MM.1S (cell line): ENCODE data around the gene TP53.
A peak's percentile ranks its signal among the peaks of the same experiment; 100 is the strongest.

Experiments
- DNase-seq: peaks from one replicate; pipeline ENCODE4 v3.0.0-alpha.2; 2015
- H2AFZ ChIP-seq: fragments of 300-600 bp; sonication (generic); 2 replicates; pipeline ENCODE4 v1.6.0; 2016; ENCODE audit warnings: antibody characterized with exemption, low read length
- H3F3A ChIP-seq: fragments of 300-600 bp; sonication (generic); 2 replicates; pipeline ENCODE4 v1.6.1; 2016; ENCODE audit warnings: mild to moderate bottlenecking, antibody characterized with exemption, low read length, moderate library complexity, mixed read lengths; ENCODE audit not compliant: insufficient read depth
- H3K27ac ChIP-seq: fragments of 300-600 bp; sonication (generic); 2 replicates; pipeline ENCODE4 v1.5.1; 2016; ENCODE audit warnings: mild to moderate bottlenecking, low read length
- H3K27me3 ChIP-seq: fragments of 300-600 bp; sonication (generic); replicated peaks from 2 replicates; pipeline ENCODE4 v1.6.0; 2016; ENCODE audit warnings: low read length; ENCODE audit not compliant: insufficient read depth
- H3K36me3 ChIP-seq: fragments of 300-600 bp; sonication (generic); replicated peaks from 2 replicates; pipeline ENCODE4 v1.6.1; 2016; ENCODE audit warnings: mild to moderate bottlenecking, low read length, mixed read lengths; ENCODE audit not compliant: insufficient read depth
- H3K4me1 ChIP-seq: fragments of 300-600 bp; sonication (generic); 2 replicates; pipeline ENCODE4 v1.6.1; 2016; ENCODE audit warnings: low read length, mixed read lengths
- H3K4me2 ChIP-seq: fragments of 300-600 bp; sonication (generic); 2 replicates; pipeline ENCODE4 v1.6.0; 2016; ENCODE audit warnings: low read depth, low read length
- H3K4me3 ChIP-seq: fragments of 300-600 bp; sonication (generic); 2 replicates; pipeline ENCODE4 v1.5.1; 2016; ENCODE audit warnings: low read length, mixed read lengths
- H3K79me2 ChIP-seq: fragments of 300-600 bp; sonication (generic); 2 replicates; pipeline ENCODE4 v1.6.1; 2016; ENCODE audit warnings: mixed run types, low read length, mixed read lengths
- H3K9ac ChIP-seq: fragments of 300-600 bp; sonication (generic); 2 replicates; pipeline ENCODE4 v1.6.1; 2016; ENCODE audit warnings: low read length, mixed read lengths
- H3K9me2 ChIP-seq: fragments of 300-600 bp; sonication (generic); replicated peaks from 2 replicates; pipeline ENCODE4 v1.6.1; 2016; ENCODE audit warnings: mild to moderate bottlenecking, low read length, mixed read lengths; ENCODE audit not compliant: insufficient read depth
- H3K9me3 ChIP-seq: fragments of 300-600 bp; sonication (generic); replicated peaks from 2 replicates; pipeline ENCODE4 v1.6.1; 2016; ENCODE audit warnings: mild to moderate bottlenecking, low read length, mixed read lengths; ENCODE audit not compliant: insufficient read depth
- H4K20me1 ChIP-seq: fragments of 300-600 bp; sonication (generic); 2 replicates; pipeline ENCODE4 v1.6.1; 2016; ENCODE audit warnings: mild to moderate bottlenecking, low read length, moderate library complexity, mixed read lengths; ENCODE audit not compliant: insufficient read depth
- EZH2 ChIP-seq: fragments of 300-600 bp; sonication (generic); optimal IDR thresholded peaks from 2 replicates; pipeline ENCODE3; 2017; ENCODE audit warnings: low read depth, mild to moderate bottlenecking, antibody characterized with exemption, low read length, mixed read lengths
- EZH2phosphoT487 ChIP-seq: fragments of 300-600 bp; sonication (generic); IDR thresholded peaks from 2 replicates; pipeline ENCODE4 v1.6.1; 2018; ENCODE audit warnings: antibody characterized with exemption, low read length
- TF ChIP-seq, protein P1 (sequence below): fragments of 300-600 bp; sonication (generic); IDR thresholded peaks from 2 replicates; pipeline ENCODE4 v1.5.1; 2016; ENCODE audit warnings: antibody characterized with exemption, low read length, mixed read lengths

TP53 gene

GRCh38 chr17:7715936-7716886, 28.9 kb upstream of the TP53 start:
- peak overlapping the region; percentile 79; the same call in 1 of the 2 replicates for H3K4me2 ChIP-seq
- no peaks in the 10 kb centered on the region for H3K36me3 ChIP-seq
- peaks cover 97% of the 10 kb centered on the region for H3K27me3 ChIP-seq
- 0 out of 2 replicates have a peak overlapping the region, but pooled peaks have one; percentile 31 for H3K4me3 ChIP-seq
- TF ChIP-seq, protein P1, sequence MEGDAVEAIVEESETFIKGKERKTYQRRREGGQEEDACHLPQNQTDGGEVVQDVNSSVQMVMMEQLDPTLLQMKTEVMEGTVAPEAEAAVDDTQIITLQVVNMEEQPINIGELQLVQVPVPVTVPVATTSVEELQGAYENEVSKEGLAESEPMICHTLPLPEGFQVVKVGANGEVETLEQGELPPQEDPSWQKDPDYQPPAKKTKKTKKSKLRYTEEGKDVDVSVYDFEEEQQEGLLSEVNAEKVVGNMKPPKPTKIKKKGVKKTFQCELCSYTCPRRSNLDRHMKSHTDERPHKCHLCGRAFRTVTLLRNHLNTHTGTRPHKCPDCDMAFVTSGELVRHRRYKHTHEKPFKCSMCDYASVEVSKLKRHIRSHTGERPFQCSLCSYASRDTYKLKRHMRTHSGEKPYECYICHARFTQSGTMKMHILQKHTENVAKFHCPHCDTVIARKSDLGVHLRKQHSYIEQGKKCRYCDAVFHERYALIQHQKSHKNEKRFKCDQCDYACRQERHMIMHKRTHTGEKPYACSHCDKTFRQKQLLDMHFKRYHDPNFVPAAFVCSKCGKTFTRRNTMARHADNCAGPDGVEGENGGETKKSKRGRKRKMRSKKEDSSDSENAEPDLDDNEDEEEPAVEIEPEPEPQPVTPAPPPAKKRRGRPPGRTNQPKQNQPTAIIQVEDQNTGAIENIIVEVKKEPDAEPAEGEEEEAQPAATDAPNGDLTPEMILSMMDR = no peak
- TF ChIP-seq EZH2phosphoT487 (no peak), EZH2 (no peak)
- H3K9me3 ChIP-seq = no peaks in the 10 kb centered on the region
- H2AFZ ChIP-seq = no peak overlapping the region
- no peak overlapping the region for H3K9ac ChIP-seq
- H4K20me1 ChIP-seq = no peaks in the 10 kb centered on the region
- no peaks in the 10 kb centered on the region for H3F3A ChIP-seq
- H3K9me2 ChIP-seq = no peaks in the 10 kb centered on the region
- no peaks in the 10 kb centered on the region for H3K79me2 ChIP-seq
- no peak overlapping the region for H3K27ac ChIP-seq
- DNase-seq = no peak
- H3K4me1 ChIP-seq = peaks cover 3% of the 10 kb centered on the region; the same call in 1 of the 2 replicates

- no peak for TF ChIP-seq EZH2
- TF ChIP-seq, protein P1 = no peak
- TF ChIP-seq EZH2phosphoT487 = no peak
- Histone ChIP-seq H3K4me1 (peaks cover 6% of the 10 kb centered on the region; the same call in 1 of the 2 replicates), H3K4me2 (no peak overlapping the region), H2AFZ (no peak overlapping the region), H3K4me3 (no peak overlapping the region), H3K9me2 (no peaks in the 10 kb centered on the region), H3F3A (no peaks in the 10 kb centered on the region), H4K20me1 (no peaks in the 10 kb centered on the region), H3K27me3 (peaks cover 91% of the 10 kb centered on the region), H3K79me2 (no peaks in the 10 kb centered on the region), H3K27ac (no peak overlapping the region), H3K9ac (no peak overlapping the region), H3K9me3 (no peaks in the 10 kb centered on the region), H3K36me3 (no peaks in the 10 kb centered on the region)
- no peak for DNase-seq
Measured at GRCh38 chr17:7714721-7715594, 27.7 kb upstream of the TP53 start.

DNA sequence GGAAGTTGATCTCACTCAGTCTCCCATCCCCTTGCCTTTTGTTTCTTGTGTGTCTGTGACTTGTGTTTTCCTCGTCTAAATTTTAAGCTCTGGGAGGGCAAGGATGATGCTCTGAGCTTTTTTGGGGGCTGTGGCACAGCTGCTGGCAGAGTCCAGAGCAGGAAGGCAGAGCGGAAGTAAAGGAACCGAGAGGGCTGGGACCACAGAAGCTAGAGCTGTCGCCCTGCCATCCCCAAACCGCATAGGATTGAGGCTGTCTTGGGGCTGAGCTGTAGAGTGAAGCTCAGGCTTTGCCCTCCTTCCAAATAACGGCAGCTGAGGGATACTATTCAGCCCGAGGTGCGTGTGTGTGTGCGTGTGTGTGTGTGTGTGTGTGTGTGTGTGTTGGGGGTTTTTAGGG, 26.5 kb upstream of the TP53 start:
- no peaks in the 10 kb centered on the region for H4K20me1 ChIP-seq
- H3K4me2 ChIP-seq = no peak overlapping the region
- no peaks in the 10 kb centered on the region for H3F3A ChIP-seq
- H3K27me3 ChIP-seq = peaks cover 90% of the 10 kb centered on the region
- no peak overlapping the region for H2AFZ ChIP-seq
- no peaks in the 10 kb centered on the region for H3K79me2 ChIP-seq
- peaks cover 6% of the 10 kb centered on the region; the same call in 1 of the 2 replicates for H3K4me1 ChIP-seq
- DNase-seq = no peak
- H3K9me3 ChIP-seq = no peaks in the 10 kb centered on the region
- H3K27ac ChIP-seq = no peak overlapping the region
- no peak for TF ChIP-seq EZH2
- TF ChIP-seq, protein P1 = no peak
- no peak for TF ChIP-seq EZH2phosphoT487
- H3K36me3 ChIP-seq = no peaks in the 10 kb centered on the region
- H3K9ac ChIP-seq = no peak overlapping the region
- H3K9me2 ChIP-seq = no peaks in the 10 kb centered on the region
- no peak overlapping the region for H3K4me3 ChIP-seq
